Activated naive CD4-positive, alpha-beta T cell treated with anti-CD3 and anti-CD28 coated beads, Interleukin-2, amount 10 ng/mL, durations not matched to agents 7 days and 5 days (primary cell): ENCODE data around the gene GLI2.

Experiments used
- CTCF ChIA-PET: fragments of 350-600 bp; sonication (Branson Sonifier 250); formaldehyde crosslinking; loops from one replicate; lab custom pipeline; 2021; ENCODE audit warnings: antibody characterized with exemption; lab: Charles Lee
- DNase-seq: peaks from one replicate; pipeline ENCODE4 v3.0.0-alpha.2; 2020
- H3K27ac Mint-ChIP-seq: one replicate; pipeline ENCODE4 v1.8.0; 2021; ENCODE audit warnings: mild to moderate bottlenecking, moderate library complexity, mixed read lengths
- H3K27me3 Mint-ChIP-seq: one replicate; pipeline ENCODE4 v1.8.0; 2021; ENCODE audit warnings: mild to moderate bottlenecking, mixed read lengths
- H3K36me3 Mint-ChIP-seq: one replicate; pipeline ENCODE4 v1.8.0; 2021; ENCODE audit warnings: mixed read lengths
- H3K4me1 Mint-ChIP-seq: one replicate; pipeline ENCODE4 v1.8.0; 2021; ENCODE audit warnings: mixed read lengths
- H3K4me3 Mint-ChIP-seq: one replicate; pipeline ENCODE4 v1.8.0; 2021; ENCODE audit warnings: mild to moderate bottlenecking, moderate library complexity, mixed read lengths
- H3K9me3 Mint-ChIP-seq: one replicate; pipeline ENCODE4 v1.8.0; 2021; ENCODE audit warnings: mixed read lengths

Gene GLI2

DNA sequence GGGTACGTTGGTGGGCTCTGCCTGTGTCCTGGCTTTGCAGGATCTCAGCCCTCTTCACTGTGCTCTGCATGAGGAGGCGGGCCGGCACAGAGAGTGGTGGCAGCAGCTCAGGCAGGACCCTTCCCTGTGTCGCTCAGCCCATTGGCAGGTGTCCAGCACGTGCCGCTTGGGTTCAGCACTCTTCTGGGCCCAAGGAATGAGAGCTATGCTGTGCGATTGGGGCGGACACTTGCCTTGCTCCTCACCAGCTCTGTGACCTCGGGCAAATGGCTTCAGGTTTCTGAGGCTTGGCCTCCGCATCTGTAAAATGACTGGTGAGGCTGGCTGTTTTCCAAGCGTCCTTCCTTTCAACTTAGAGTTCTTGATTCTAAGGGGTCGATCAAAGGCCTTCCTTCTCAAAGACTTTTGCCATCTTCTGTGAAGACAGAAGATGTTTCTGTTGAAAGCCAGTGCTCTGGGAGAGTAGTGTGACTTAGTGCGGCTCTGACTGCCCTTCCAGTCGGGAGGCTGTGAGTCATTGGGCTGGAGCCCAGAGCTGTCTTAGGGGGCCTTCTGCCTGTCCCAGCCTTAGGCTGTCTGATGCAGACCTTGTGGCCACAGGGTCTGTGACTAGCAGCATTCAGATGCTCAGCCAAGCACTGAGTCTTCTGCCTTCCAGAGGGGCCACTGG lies 35.6 kb downstream of the GLI2 start:
- H3K4me1 Mint-ChIP-seq = no peaks in the 10 kb centered on the region
- no peak overlapping the region for H3K27ac Mint-ChIP-seq
- DNase-seq = no peak
- H3K27me3 Mint-ChIP-seq = no peaks in the 10 kb centered on the region
- CTCF ChIA-PET = no interaction called here
- no peak overlapping the region for H3K4me3 Mint-ChIP-seq
- no peaks in the 10 kb centered on the region for H3K36me3 Mint-ChIP-seq
- H3K9me3 Mint-ChIP-seq = no peaks in the 10 kb centered on the region

DNA sequence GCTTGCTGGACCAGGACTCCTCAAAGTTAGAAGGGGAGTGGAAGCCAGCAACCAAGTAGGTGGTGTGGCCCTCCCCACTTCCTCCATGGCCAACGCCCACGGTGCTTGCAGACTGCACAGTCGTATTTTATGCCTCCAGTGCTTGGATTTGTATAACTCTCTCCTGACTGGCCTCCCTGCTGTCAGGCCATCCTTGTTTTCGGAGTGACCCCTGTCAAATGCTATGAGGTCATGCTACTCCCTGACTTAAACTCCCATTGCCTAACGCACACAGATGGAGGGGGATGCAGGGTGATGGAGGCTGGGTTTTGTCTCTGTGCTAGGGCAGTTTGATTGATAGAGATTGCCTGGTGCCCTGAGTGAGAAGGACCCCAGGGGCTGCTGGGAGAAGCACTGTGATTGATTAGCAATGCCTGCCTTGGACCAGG lies 36.1 kb downstream of the GLI2 start:
- H3K27me3 Mint-ChIP-seq = no peaks in the 10 kb centered on the region
- H3K4me3 Mint-ChIP-seq = no peak overlapping the region
- no peak for DNase-seq
- no peaks in the 10 kb centered on the region for H3K36me3 Mint-ChIP-seq
- H3K27ac Mint-ChIP-seq = no peak overlapping the region
- H3K4me1 Mint-ChIP-seq = no peaks in the 10 kb centered on the region
- H3K9me3 Mint-ChIP-seq = no peaks in the 10 kb centered on the region
- CTCF ChIA-PET = no interaction called here

DNA sequence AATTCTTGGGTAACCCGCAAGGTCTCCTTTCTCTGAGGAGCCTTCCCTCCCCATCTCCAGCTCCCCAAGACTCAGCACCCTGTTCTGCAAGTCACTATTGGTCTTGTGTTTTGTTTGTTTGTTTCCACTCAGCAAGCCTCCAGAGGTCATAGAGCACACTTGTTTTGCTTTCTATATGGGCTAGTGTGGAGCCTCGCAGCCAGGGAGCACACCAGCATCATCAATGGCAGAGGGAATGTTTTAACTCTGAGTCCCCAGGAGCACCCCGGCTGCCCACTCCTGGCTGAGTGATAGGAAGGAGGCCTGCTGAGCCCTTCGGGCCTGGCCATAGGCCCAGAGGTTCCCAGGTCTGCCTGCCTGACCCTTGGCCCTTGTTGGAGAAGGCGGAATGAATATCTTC lies 36.6 kb downstream of the GLI2 start:
- no peaks in the 10 kb centered on the region for H3K9me3 Mint-ChIP-seq

DNA sequence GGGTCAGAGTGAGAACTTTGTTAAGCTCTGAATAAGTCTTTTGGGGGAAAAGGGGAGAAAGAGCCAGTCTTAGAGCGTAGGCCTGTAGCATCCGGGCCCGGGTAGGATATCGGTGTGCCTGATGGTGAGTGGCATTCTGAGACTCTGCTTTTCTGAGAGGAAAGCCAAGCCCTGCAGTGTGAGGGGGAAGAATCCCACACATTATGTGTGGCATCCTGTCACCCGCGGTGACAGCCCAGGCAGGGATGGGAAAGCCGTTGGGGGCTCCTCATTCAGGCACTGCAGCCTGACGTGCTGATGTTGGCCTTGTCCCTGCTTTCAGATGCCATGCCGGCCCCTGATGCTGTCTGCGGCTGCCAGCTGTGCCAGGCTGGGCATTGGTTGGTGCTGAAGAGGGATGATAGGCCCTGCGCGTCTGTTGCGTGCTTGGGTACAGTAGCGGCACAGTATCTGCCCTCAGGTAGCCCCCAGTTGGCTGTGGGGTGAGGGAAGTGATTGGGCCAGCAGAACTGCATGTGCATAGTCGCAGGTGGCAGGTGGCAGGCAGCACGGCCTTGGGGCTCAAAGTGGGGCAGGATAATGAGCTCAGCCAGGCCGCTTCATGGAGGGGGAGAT lies 37.6 kb downstream of the GLI2 start:
- no peak for DNase-seq
- Mint-ChIP-seq H3K4me1 (no peaks in the 10 kb centered on the region), H3K36me3 (no peaks in the 10 kb centered on the region), H3K4me3 (no peak overlapping the region), H3K27ac (no peak overlapping the region), H3K9me3 (no peaks in the 10 kb centered on the region), H3K27me3 (no peaks in the 10 kb centered on the region)
- CTCF ChIA-PET = no interaction called here

More for the DNA sequence above, 36.6 kb downstream of the GLI2 start:
- H3K36me3 Mint-ChIP-seq = no peaks in the 10 kb centered on the region
- DNase-seq = no peak
- no peaks in the 10 kb centered on the region for H3K27me3 Mint-ChIP-seq
- CTCF ChIA-PET = no interaction called here
- H3K4me1 Mint-ChIP-seq = no peaks in the 10 kb centered on the region
- no peak overlapping the region for H3K27ac Mint-ChIP-seq
- H3K4me3 Mint-ChIP-seq = no peak overlapping the region

DNA sequence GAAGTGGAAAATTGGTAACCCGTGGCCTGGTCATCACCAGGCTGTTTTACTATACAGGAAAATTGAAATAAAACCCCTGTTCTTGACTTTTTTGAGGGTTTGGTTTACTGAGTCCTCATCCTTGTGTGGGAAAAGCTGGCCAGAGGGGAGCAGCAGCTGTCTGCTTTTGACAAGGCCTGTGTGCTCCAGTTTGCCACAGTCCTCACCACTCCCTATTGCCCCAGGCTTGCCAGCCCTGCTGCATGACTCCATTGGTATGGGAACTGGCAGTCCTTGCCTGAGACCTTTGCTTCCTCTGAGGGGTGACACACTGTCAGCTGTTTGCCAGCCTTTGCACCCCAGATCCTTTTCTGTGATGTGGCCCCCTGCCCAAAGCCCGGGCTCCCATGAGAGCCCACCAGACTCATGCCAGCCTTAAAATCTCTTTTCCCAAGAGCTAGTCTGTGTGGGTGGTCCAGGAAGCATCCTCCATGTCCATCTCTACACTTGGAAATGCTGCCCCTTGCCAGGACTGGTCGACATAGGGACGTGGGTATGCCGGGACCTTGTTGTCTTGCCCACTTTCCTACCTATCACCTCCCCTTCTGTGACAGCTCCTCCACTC lies 39.0 kb downstream of the GLI2 start:
- Mint-ChIP-seq H3K27ac (no peak overlapping the region), H3K9me3 (no peaks in the 10 kb centered on the region), H3K36me3 (no peaks in the 10 kb centered on the region), H3K27me3 (no peaks in the 10 kb centered on the region), H3K4me3 (no peak overlapping the region), H3K4me1 (no peaks in the 10 kb centered on the region)
- DNase-seq = no peak
- CTCF ChIA-PET = no interaction called here

GRCh38 chr2:120775194-120775593 lies 39.5 kb downstream of the GLI2 start:
- DNase-seq = no peak
- no peaks in the 10 kb centered on the region for H3K27me3 Mint-ChIP-seq
- CTCF ChIA-PET = no interaction called here

DNA sequence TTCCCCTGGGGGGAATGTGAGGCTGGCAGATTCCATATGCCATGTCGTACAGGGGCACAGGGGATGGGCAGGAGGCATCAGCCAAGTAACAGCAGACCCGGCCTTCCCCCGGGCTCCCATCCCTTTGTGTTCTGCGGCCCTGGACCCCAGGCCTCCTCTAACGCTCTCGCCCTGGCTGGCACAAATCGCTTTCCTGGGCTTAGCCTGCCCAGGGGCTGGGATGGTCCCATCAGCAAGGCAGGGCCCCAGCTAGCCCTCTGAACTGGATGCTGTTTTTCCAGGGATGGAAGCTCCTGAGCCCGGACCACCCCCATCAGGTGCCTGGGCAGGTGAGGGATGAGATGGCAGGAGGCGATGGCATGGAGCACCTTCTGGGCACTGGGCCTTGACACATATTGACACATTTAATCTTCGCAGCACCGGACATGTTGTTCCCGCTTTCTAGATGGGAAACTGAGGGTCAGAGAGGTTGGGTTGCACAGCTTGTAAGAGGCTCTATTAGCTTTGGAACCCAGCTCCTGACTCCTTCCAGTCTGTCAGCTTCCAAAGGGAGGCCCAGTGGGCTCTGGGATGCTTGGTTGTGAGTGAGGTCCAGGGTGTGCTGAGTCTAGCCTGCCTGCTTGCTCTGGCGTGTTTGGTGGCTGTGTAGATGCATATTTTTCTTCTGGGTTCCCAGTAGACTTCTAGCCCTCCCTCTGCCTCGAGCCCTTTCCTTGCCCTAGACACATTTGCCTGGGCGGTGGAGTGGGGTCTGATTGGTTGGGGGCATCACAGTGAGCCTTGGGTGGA lies 40.3 kb downstream of the GLI2 start:
- DNase-seq = no peak
- H3K9me3 Mint-ChIP-seq = no peaks in the 10 kb centered on the region
- CTCF ChIA-PET = no interaction called here
- H3K4me3 Mint-ChIP-seq = no peak overlapping the region
- H3K27ac Mint-ChIP-seq = no peak overlapping the region
- H3K4me1 Mint-ChIP-seq = no peaks in the 10 kb centered on the region
- H3K27me3 Mint-ChIP-seq = no peaks in the 10 kb centered on the region
- no peaks in the 10 kb centered on the region for H3K36me3 Mint-ChIP-seq

More at GRCh38 chr2:120775194-120775593, 39.5 kb downstream of the GLI2 start:
- Mint-ChIP-seq H3K36me3 (no peaks in the 10 kb centered on the region), H3K27ac (no peak overlapping the region), H3K4me3 (no peak overlapping the region), H3K4me1 (no peaks in the 10 kb centered on the region), H3K9me3 (no peaks in the 10 kb centered on the region)

- CTCF ChIA-PET = no interaction called here
- Mint-ChIP-seq H3K27me3 (no peaks in the 10 kb centered on the region), H3K9me3 (no peaks in the 10 kb centered on the region), H3K4me3 (no peak overlapping the region), H3K4me1 (no peaks in the 10 kb centered on the region), H3K36me3 (no peaks in the 10 kb centered on the region), H3K27ac (no peak overlapping the region)
- no peak for DNase-seq
Observed at GRCh38 chr2:120776649-120777048, 41.0 kb downstream of the GLI2 start.

- DNase-seq = no peak
- Mint-ChIP-seq H3K4me3 (no peak overlapping the region), H3K4me1 (no peaks in the 10 kb centered on the region), H3K27me3 (no peaks in the 10 kb centered on the region), H3K36me3 (no peaks in the 10 kb centered on the region), H3K9me3 (no peaks in the 10 kb centered on the region), H3K27ac (no peak overlapping the region)
- CTCF ChIA-PET = no interaction called here
Observed at GRCh38 chr2:120777170-120777751, 41.6 kb downstream of the GLI2 start.

- H3K27me3 Mint-ChIP-seq = peaks cover 3% of the 10 kb centered on the region
- CTCF ChIA-PET = no interaction called here
- no peaks in the 10 kb centered on the region for H3K36me3 Mint-ChIP-seq
- no peaks in the 10 kb centered on the region for H3K9me3 Mint-ChIP-seq
- H3K27ac Mint-ChIP-seq = no peak overlapping the region
- H3K4me3 Mint-ChIP-seq = no peak overlapping the region
- H3K4me1 Mint-ChIP-seq = no peaks in the 10 kb centered on the region
- DNase-seq = no peak
Observed at GRCh38 chr2:120777787-120778186, 42.1 kb downstream of the GLI2 start.

DNA sequence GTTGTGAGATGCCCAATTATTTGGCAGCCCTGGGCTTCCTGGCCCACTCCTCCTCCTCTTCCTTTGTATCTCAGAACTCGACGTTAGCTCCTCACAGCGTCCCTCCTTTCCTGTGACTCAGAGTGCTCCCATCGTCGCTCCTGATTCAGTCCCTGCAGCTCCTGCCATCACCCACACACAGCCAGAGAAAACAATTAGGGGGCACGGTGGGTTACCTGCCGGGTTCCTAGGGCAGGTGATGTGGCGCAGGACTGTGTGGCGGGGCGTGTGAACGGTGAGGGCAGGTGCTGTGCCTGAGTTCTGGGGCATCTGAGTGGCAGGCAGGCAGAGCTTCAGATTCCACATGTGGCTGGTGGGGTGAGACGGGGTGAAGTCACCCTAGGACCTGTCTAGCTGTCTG lies 42.6 kb downstream of the GLI2 start:
- no peak for DNase-seq
- H3K36me3 Mint-ChIP-seq = no peaks in the 10 kb centered on the region

DNA sequence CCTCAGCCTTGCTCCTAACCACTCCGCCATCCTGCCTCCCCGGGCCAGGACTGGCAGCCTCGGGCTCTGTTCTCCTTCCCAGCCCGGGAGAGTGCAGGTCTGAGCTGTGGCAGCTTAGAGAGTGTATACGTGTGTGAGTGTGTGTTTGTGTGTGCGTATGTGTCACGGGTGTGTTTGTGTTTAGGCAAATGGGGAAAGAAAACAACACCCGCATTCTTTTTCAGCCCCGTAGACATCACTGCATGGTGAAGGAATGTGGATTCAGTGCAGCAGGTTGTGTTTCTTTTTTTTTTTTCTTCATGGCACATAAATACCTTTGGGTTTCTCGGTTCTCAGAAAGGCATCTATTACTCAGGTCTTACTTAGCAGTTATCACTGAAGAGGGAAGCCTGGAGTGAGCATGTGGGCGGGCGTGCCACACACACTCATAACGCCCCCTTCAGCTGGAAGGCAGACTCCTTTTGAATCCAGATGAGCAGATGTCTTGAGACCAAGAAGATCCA lies 44.2 kb downstream of the GLI2 start:
- H3K4me1 Mint-ChIP-seq = peaks cover 8% of the 10 kb centered on the region
- no peak for DNase-seq
- peaks cover 10% of the 10 kb centered on the region for H3K27me3 Mint-ChIP-seq
- H3K9me3 Mint-ChIP-seq = no peaks in the 10 kb centered on the region
- no peak overlapping the region for H3K4me3 Mint-ChIP-seq
- H3K27ac Mint-ChIP-seq = no peak overlapping the region
- H3K36me3 Mint-ChIP-seq = no peaks in the 10 kb centered on the region
- CTCF ChIA-PET = no interaction called here

More for the DNA sequence above, 42.6 kb downstream of the GLI2 start:
- Mint-ChIP-seq H3K27ac (no peak overlapping the region), H3K9me3 (no peaks in the 10 kb centered on the region), H3K27me3 (peaks cover 7% of the 10 kb centered on the region), H3K4me1 (peaks cover 3% of the 10 kb centered on the region), H3K4me3 (no peak overlapping the region)
- CTCF ChIA-PET = no interaction called here

DNA sequence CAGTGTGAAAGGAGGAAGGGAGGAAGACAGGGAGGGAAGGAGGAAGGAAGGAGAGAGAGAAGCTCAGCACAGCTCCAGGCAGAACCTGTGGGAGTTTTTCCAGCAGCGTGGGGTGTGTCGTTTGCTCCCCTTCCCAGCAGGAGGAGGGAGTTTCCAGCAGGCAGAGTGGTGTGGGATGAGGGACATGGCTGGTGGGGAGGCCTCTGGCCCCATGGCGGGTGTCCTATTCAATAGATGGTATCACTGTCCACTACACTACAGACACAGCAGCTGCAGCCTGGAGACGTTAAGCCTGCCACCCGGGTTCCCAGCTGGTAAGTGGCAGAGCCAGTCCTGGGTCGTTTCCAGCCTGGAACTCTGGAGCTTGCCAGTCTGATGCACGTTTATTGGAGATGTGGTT lies 44.7 kb downstream of the GLI2 start:
- no peaks in the 10 kb centered on the region for H3K36me3 Mint-ChIP-seq
- no peak overlapping the region for H3K4me3 Mint-ChIP-seq
- peaks cover 10% of the 10 kb centered on the region for H3K27me3 Mint-ChIP-seq
- H3K27ac Mint-ChIP-seq = no peak overlapping the region
- peaks cover 8% of the 10 kb centered on the region for H3K4me1 Mint-ChIP-seq
- no peaks in the 10 kb centered on the region for H3K9me3 Mint-ChIP-seq
- no peak for DNase-seq
- CTCF ChIA-PET = no interaction called here

DNA sequence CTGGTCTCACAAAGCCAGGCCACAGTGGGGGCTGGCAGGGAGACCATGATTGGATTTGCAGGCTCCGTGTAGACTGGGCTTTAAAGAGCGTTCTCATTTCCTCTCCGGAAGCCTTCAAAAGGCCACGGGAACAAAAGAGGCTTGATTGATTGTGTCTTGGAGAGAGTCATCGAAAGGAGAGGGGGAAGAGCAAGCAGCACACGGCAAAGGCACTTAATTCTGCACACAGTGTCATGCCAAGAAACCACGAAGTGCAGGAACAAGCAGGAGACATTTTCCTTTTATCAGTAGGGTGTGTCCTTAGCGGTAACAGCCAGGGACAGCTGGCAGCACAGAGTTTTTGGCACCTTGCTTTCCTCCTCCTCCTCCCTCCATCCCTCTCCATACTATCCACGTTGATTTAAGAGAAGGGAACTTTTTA lies 47.7 kb downstream of the GLI2 start:
- Mint-ChIP-seq H3K27me3 (peaks cover 10% of the 10 kb centered on the region), H3K36me3 (no peaks in the 10 kb centered on the region), H3K27ac (no peak overlapping the region), H3K9me3 (no peaks in the 10 kb centered on the region), H3K4me3 (no peak overlapping the region), H3K4me1 (peaks cover 8% of the 10 kb centered on the region)
- CTCF ChIA-PET = no interaction called here
- no peak for DNase-seq
